IPS-NIHi11 (cell line): ENCODE measurements around the gene WDR88.
"Not testable (repeated sequence)": the region's sequence is repeated elsewhere in the genome, so short reads cannot be mapped to it uniquely, and the experiment has no call there.

Experiments used
- DNase-seq: peaks from one replicate; pipeline ENCODE4 v3.0.0; 2012; ENCODE audit warnings: mixed read lengths, low spot score

Gene WDR88

DNA sequence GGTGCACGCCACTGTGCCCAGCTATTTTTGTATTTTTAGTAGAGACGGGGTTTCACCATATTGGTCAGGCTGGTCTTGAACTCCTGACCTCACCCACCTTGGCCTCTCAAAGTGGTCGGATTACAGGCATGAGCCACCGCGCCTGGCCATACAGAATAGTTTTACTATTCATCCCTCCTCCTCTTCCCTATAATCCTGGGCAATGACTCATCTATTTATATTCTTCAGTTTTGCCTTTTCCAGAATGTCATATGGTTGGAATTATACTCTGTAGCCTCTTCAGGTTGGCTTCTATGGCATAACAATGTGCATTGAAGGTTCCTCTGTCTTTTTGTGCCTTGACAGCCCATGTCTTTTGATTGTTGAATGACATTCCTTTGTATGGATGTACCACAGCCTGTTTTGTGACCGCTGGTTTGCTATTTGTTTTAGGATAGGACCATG lies 40.0 kb downstream of the WDR88 start:
- no peak for DNase-seq

DNA sequence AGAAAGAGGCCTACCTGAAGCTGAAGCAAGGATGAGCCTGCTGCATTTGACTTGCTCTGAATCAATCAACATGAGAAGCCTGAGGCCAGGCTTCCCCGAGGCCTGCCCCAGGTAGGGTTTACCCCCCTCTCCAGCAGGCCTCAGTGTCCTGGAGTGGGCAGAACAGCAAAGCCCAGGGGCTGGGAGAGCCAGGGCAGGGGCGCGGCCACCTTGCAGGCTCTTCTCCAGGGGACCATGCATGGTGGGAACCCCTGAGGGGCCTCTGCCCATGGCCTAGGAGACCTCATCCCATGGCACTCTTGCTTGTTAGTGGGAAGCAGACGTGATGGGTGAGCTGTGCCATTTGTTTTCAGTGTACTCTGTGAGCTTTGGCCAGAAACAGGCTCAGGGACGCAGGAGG lies 42.3 kb downstream of the WDR88 start:
- DNase-seq: no peak

DNA sequence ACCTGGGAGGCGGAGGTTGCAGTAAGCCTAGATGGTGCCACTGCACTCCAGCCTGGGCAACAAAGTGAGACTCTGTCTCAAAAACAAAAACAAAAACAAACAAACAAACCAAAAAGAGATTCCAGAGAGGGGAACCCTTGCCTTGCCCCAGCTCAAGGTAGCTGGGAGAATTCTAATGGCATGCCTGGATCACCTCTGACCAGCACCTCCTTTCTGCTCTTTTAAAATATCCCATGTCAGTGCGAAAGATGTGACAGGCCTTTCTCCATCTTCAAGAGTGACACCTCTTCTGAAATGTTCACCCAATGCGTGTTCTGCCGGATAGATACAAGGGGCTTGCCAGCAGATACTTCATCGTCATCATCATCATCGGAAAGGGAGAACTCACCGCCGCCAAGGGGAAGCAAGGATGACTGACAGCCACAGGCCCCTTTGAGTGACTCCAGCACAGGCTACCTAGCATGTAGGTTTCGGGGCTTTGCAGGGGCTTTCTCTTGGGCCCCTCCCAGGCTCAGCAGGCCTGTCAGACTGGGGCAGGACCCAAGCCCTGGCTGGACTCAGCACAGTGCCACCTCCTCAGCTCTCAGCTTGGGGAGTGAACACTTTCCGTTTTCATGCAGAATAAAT lies 43.4 kb downstream of the WDR88 start:
- no peak for DNase-seq

DNA sequence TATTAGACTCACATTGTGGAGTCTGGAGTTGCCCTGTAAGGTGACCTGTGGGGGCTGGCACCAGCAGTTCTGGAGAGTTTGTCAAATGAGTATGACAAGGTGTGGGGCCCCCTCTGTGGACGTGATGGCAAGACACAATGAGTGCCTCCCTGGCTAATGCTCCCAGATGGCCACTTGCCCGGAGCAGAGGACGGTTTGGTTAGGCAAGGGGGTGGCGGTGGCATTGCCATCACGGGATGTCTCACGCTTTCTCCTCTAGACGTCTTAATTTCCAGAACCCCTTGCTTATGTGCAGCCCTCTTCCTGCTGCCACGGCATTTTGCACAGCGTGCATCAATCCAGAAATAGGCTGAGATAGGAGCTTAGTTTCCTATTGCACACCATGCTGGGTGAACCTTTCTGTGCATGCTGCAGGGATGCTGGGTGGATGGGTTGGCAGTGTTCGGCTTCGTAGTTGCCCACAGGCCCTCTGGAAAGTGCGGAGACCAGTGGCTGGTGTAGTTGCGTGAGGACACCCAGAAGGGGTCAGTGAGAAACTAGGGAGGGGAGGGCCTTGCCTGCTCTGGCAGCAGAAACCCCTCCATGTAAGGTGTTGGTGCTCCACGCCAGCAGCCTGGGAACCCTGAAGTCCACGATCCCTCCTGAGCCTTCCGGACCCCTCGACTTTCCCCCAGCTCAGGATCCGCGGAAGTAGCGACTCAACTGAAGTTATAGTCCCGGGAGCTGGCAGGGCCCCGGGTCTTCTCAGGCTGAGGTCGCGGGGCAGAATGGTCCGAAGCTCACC lies 44.2 kb downstream of the WDR88 start:
- DNase-seq: peak; percentile 63

DNA sequence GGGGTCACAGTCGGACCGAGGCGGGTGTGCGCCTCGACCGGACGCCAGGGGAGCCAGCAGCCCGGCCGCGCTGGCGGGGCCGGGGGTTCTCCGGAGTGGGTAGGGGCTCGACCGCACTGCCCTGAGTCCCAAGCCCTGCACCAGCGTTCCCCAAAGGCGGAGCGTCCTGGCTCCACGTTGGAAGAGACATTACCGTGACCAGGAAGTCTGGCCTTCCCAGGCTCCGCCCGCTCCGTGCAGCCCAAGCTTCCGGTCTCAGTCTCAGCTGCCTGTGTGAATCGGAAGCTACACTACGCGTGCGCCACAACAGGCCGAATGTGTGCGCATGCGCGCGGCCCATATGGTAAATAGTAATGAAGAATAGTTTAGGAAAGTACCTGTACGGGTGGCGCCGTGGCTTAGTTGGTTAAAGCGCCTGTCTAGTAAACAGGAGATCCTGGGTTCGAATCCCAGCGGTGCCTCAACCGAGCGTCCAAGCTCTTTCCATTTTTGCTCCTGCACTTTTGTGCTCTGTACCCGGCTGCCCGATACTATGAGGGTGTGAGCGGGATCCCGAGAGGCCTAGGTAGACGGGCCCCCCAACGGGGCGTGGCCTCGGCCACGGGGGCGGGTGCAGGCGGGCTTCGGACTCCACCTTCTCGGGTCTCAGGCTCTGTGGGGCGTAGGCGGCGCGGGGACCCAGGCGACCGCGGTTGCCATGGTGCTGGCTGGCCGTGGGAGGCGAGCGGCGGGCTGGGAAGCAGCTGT lies 44.9 kb downstream of the WDR88 start:
- peak; percentile 97 for DNase-seq

DNA sequence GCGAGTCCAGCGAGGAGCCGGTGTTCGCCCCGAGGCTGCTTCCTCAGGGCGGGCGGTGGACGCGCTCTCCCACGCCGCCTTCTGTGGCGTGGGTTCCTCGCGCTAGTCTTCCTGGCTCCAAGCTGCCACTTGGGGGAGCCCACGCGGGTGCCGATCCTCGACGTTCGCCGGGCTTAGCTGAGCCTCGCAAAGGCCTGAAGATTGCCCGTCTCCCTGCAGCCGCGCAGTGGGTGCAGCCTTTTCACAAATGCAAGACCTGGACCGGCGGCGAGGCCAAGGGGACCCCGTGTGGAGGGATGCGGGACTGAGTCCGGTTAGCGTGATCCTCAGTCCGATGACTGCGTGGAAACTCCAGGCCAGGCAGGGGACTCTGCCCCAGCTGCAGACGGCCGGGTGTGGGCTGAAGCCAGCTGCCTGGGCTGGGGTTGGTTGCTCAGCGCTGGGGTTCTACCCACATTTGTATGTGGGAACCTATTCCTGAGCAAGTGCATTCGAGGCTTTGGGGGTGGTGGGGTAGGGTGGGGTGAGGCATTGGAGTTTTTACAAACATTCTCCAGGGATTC lies 45.6 kb downstream of the WDR88 start:
- DNase-seq: peak; percentile 33

DNA sequence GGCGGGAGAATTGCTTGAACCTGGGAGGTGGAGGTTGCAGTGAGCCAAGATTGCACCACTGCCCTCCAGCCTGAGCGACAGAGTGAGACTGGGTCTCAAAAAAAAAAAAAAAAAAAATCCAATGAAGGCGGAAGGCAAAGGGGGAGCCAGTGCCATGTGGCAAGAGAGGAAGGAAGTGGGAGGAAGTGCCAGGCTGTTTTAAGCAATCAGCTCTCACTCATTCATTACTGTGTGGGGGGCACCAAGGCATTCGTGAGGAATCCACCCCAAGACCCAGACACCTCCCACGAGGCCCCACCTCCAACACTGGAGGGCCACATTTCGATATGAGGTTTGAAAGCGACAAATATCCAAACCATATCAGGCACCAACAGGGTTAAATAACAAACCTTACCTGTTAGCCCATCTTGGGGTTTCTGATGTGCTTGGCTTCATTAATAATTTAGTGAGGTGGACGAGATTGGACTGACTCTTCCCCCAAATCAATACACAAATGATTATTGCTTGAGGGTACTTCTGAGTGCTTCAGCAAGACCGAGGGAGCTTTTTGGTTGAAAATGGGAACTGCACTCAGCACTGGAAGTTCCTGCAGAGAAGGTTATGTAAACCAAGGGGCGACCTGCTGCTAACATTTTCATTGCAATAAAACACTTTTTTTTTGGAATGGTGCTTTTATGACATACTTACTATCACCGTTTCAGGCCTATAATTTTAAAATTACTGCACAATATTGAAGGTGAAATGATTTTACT lies 54.7 kb downstream of the WDR88 start:
- DNase-seq: no peak

DNA sequence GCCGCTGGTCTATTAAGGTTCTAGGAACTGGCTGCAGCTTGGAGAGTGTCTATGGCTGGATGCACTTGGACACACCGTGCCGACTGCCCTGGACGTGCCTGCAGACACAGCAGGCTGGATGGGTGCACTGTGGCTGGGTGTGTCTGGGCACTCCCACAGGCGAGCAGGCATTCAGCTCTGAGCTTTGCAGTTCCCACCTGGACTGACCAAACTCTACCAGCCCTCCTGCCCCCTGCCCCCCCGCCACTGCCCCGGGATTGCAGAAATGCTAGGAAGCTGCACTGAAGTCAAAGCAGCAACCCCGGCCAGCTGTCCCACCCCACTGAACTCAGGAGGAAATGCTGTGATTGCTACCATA lies 55.2 kb downstream of the WDR88 start:
- DNase-seq: peak; percentile 31

DNA sequence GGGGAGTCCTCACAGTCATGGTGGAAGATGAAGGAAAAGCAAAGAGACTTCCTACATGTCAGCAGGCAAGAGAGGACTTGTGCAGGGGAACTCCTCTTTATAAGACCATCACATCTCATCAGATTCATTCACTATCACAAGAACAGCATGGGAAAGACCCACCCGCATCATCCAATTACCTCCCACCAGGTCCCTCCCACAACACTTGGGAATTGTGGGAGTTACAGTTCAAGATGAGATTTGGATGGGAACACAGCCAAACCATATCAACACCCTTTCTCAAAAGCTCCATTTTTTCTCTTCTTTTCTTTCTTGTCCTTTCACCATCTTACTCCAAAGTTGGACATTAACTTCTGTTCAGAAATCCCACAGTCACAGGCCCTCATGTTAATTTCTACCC lies 57.5 kb downstream of the WDR88 start:
- DNase-seq: no peak

DNA sequence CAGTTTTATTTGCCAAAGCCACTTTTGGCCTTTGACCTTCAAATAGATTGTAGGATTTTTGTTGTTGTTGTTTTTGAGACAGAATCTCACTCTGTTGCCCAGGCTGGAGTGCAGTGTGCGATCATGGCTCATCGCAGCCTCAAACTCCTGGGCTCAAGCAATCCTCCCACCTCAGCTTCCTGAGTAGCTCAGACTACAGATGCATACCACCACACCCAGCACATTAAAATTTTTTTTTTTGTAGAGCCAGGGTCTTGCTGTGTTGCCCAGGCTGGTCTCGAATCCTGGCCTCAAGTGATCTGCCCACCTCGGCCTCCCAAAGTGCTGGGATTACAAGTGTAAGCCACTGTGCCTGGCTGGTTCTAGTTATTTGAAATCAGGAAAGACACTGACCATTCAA lies 59.2 kb downstream of the WDR88 start:
- not testable (repeated sequence) for DNase-seq

DNA sequence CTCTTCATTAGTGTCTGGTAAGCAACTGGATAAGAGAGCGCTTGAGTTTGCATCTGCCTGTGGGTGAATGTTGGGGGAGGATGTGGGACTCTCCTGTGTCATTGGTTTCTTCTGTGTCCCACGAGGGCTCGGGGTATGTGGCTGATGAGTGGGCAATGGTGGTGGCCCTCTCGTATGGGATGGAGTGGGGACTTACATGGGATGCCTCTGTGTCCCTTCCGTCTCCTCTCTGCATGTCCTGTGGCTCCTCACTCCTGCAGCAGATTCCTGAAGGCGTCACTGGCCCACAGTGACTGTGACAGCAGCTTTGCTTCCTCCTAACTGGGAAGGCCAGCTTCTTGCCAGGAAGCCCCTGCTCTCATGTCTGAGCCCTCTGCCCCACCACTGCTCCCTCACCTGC lies 59.6 kb downstream of the WDR88 start:
- DNase-seq: no peak

DNA sequence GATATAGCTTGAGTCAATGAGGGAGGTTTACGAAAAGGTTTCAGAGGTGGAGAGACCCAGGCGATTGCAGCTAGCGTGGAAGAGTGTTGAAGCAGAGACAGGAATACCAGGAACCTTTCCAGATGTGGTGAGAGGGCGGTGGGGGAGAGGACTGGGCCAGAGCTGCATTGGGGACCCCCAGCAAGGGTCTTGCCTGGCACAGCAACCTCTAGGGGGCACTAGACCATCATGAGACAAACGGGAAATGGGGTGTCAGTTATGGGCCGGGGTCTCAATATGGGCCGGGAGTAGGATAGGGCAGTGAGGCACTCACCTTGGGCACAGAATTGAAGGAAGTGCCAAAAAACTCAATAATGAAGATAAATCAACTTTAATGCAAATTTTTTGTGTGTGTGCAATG lies 60.1 kb downstream of the WDR88 start:
- DNase-seq: peak; percentile 41

DNA sequence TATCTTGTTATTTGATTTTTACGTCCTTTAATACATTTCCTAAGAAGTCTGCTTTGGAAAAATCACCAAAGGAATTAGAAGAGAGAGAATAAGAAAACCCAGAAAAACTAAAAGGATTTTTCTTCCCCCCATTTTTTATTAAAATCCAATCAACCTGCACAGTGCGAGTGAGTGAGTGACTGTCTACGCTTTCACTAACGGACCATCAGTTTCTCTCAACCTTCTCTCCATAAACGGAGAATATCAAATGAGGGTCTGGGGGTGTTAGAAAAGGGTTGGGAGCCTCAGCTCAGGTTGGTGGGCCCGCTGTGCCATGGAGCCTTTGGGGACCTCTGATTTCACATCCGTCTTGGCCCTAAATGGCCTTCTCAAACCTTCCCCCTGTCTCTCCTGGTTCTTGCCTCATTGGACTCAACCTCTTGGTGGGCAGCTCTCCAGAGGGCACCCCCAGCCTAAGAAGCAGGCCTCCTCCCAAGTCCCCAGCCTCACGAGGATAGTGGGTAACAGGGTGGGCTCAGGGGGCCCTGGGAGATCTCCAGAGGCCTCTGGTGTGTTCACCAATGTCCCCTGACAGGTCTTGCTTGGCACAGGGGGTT lies 61.5 kb downstream of the WDR88 start:
- no peak for DNase-seq

DNA sequence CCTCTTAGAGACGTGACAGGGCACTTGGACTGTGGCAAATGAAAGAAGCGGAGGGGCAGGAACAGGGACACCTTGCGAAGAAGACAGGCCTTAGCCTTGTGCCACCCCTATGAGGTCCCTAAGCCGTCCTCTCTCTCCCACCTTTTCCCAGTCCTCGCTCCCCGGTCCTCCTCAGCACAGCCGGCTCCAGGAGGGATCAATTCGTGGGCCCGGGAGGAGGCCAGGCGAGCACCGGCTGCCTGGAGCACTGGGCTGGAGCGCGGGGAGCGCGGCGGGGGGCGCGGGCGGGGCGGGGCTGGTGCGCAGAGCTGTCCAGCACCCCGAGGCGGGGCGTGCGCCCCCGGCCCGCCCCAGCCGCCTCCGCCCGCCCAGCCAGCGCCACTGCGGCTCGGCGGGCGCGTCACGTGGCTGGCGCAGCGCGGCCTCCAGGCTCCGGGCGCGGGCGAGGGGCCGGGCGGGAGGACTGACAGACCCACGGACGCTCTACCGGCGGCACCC lies 62.0 kb downstream of the WDR88 start, which contains the start of gene LRP3:
LRP3 (plus strand) TSS at position 466 of the 498 bp plus-strand sequence. CDS start 456 bp downstream, outside the sequence.
- DNase-seq: peak; percentile 85

DNA sequence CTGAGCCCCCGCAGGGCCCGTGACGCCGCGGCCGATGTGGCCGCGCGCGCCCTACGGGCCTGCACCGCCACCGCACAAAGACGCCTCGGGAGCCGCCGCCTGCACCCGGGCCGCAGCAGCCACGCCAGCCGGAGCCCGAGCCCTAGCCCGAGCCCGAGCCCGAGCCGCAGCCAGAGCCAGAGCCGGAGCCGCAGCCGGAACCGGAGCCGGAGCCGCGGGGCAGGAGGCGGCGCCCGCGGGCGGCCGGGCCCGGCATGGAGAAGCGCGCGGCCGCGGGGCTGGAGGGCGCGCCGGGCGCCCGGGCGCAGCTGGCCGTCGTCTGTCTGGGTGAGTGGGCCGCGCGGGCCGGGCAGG lies 62.6 kb downstream of the WDR88 start:
- peak; percentile 66 for DNase-seq

DNA sequence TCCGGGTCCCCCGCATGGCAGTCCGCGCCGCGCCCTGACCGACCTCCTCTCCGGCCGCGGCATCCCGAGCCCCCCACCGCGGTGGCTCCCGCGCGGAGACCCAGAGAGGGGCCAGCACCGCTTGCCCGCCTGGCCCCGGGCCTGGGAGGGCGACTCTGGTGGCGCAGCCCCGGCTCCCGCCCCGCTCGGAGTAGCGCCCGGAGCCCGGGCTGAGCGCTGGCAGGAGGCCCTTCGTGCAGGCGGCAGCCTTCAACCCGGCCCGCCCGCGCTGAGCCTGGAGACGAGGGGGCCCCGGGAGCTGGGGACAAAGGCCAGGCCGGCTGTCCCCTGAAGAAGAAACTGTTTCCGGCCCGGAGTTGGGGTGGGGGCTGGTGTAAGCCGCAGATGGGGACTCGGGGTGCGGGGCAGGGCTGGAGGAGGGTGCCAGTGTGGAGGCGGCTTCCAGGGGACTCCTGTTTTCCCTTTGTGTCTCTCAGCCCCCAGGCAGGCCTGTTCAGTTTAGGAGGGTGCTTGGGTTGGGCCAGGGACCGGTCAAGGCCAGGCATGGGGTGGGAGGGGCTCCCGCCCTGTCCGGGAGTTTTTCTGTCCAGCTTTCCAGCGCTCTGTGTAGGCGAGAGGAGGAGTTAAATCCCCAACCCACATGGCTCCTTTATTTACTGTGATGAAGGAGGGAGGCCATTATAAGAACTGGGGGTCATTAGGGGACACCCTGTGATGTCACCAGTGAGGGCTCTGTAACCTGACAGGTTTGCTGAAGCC lies 63.2 kb downstream of the WDR88 start:
- peak; percentile 72 for DNase-seq

DNA sequence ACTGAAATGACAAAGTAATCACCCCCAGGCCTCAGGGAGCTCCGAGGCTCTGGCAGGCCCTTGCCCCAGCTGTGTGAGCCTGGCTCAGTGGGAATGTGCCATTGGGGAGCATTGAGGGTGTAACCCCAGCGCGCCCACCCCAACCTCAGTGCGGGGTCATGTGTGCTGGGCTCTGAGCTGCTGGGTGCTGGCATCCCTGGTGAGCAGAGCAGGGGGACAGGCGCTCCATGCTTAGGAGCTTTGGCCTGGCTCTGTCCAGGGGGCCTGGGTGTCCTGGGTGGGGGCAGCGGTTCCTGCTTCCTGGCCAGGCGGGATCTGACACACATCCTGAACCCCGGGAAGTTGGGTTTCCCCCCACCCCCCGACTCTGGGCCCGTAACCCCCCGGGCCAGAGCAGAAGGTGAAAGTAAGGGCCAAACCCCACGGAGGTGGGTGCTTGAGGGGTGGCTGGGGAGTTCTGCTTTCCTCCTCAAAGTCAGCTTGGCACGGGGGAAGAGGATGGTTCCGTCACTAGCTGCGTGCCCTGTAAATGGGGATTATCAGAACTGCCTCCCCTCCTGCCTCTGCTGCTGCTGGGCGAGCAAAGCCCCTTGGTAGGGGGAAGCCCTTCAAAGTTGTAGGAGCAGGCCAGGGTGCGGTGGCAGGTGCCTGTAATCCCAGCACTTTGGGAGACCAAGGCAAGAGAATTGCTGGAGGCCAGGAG lies 63.9 kb downstream of the WDR88 start:
- no peak for DNase-seq

DNA sequence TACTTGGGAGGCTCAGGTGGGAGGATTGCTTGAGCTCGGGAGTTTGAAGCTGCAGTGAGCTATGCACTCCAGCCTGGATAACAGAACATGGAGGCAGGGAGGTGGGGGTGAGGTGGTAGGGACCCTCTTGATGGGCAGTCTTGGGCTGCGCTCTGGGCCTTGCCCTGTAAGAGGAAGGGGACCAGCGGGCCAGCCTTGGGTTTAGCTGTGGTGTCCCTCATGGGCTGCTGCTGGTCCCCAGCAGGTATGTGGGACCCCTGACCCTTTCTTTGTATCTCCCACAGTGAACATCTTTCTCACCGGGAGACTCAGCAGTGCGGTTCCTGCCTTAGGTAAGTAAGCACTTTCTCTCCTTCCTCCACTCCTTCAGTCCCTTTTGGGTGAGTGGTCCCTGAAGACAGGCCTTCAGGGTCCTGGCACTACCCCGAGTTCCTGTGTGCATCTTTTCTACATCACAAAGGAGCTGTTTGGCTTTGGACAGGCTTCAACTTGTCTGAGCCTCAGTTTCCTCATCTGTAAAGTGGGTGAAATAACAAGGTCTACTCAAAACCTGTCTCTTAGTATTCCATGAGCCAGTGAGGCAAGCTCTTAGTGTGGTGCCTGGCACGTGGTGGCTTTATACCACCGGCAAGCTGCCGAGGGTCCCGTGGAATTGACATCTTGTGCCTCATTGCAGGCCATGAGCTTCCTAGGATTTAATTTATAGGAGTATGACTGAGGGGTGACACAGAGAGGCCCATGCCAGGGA lies 64.7 kb downstream of the WDR88 start:
- no peak for DNase-seq

DNA sequence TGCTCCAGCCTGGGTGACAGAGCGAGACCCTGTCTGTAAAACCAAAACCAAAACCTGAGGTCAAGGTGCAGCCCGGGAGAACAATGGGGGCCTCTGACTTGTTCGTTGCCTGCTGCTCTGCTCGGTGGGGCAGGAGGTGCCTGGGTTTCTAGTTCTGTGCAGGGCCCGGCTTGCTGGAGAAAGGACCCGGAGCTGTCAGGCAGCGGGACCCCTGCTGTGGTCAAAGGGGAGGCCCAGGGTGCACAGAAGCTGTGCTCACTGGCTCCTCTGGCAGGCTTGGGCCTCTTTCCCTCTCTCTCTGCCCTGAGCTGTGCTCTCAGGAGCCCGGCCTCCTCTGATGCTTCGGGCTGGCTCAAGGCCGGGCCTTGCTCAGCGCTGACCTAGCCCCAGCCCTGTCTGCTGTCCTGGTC lies 65.7 kb downstream of the WDR88 start:
- DNase-seq: no peak
